Neural progenitor cell (in vitro differentiated cells): ENCODE data around the gene OR4D1.

Source experiments
- CTCF ChIP-seq: fragments of 200-600 bp; sonication (generic); IDR thresholded peaks from 2 replicates; pipeline ENCODE4 v1.5.1; 2017; ENCODE audit warnings: antibody characterized with exemption, mild to moderate bottlenecking
- EZH2 ChIP-seq: fragments of 200-600 bp; sonication (generic); IDR thresholded peaks from 2 replicates; pipeline ENCODE4 v1.6.1; 2017; ENCODE audit warnings: antibody characterized with exemption, mild to moderate bottlenecking, moderate library complexity
- EZH2phosphoT487 ChIP-seq: fragments of 200-600 bp; sonication (generic); IDR thresholded peaks from 2 replicates; pipeline ENCODE4 v1.6.1; 2017; ENCODE audit warnings: antibody characterized with exemption

DNA sequence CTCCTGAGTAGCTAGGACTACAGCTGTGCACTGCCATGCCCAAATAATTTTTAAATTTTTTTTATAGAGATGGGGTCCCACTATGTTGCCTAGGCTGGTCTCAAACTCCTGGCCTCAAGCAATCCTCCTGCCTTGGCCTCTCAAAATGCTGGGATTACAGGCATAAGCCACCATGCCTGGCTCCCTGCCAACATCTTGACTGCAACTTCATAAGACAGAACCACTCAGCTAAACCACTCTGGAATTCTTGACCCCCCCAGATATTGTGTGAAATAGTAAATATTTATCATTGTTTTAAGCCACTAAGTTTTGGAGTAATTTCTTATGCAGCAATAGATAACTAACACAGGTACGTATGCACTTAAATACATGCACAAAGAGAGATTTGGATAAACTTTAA lies 39.0 kb upstream of the OR4D1 start:
- TF ChIP-seq CTCF (no peak), EZH2phosphoT487 (no peak), EZH2 (no peak)
